ENCODE results near the gene EZR. TPM values are rescaled to one million over a fixed set of nuclear protein-coding genes. Genes with fewer than 3 reads are reported as not detected.
"Not testable (repeated sequence)": the region's sequence is repeated elsewhere in the genome, so short reads cannot be mapped to it uniquely, and the experiment has no call there.

Gene EZR
- total and polyA plus RNA-seq, 2 of the 8 experiments (the other 6 are each of a cell fraction or from before 2014, with no cell fraction given) = 122 to 286 TPM

- not testable (repeated sequence) for H3K27ac ChIP-seq (ENCODE audit: low read depth, low read length); DNase-seq (ENCODE audit: low read depth in 1 of 2, low spot score in 2 of 2); H3K27me3 ChIP-seq (replicated peaks in 1 of 4; ENCODE audit: control insufficient read depth in 3 of 4, extremely low read depth in 1 of 4, insufficient read depth in 3 of 4, low read length in 3 of 4); H2AFZ ChIP-seq (ENCODE audit: low read length); H3K9me3 ChIP-seq (ENCODE audit: insufficient read depth in 2 of 2, low read depth in 1 of 2, low read length in 1 of 2); H4K8ac ChIP-seq (ENCODE audit: extremely low read depth, insufficient read depth, low read length); H3K4me2 ChIP-seq (ENCODE audit: insufficient read depth in 1 of 2, low read depth in 2 of 2, low read length in 2 of 2); H2BK12ac ChIP-seq (ENCODE audit: low read depth, low read length); H2BK5ac ChIP-seq (ENCODE audit: low read depth, low read length); H3K4me1 ChIP-seq (replicated peaks in 1 of 4; ENCODE audit: control insufficient read depth in 3 of 4, insufficient read depth in 4 of 4, low read length in 3 of 4); H3K79me1 ChIP-seq (ENCODE audit: low read depth, low read length); FAIRE-seq; H3K23ac ChIP-seq (ENCODE audit: insufficient read length); H3K4ac ChIP-seq (replicated peaks; ENCODE audit: insufficient read length, low read depth, low read length); H3K9ac ChIP-seq (replicated peaks in 1 of 4; ENCODE audit: extremely low read depth in 1 of 4, low read depth in 3 of 4, low read length in 3 of 4); H3K14ac ChIP-seq (ENCODE audit: insufficient read length); H3K56ac ChIP-seq (replicated peaks; ENCODE audit: insufficient read length, low read depth, low read length); H2AK5ac ChIP-seq (ENCODE audit: low read depth, low read length); H4K5ac ChIP-seq (ENCODE audit: insufficient read length, low read depth, low read length); H3K23me2 ChIP-seq (ENCODE audit: low read depth, low read length); H3K18ac ChIP-seq (ENCODE audit: extremely low read depth, low read length); H2BK20ac ChIP-seq (ENCODE audit: low read length); H2BK120ac ChIP-seq (replicated peaks; ENCODE audit: low read depth, low read length); H3K4me3 ChIP-seq (ENCODE audit: extremely low read depth in 1 of 4, insufficient read depth in 2 of 4, low read depth in 3 of 4, low read length in 4 of 4); H2BK15ac ChIP-seq (ENCODE audit: low read length); H4K91ac ChIP-seq (replicated peaks; ENCODE audit: insufficient read length, low read length)
- peaks cover 9 to 30% (median 17%) of the 10 kb centered on the region in 4 experiments for H3K36me3 ChIP-seq (ENCODE audit: control insufficient read depth in 2 of 4, insufficient read depth in 4 of 4, low read length in 3 of 4)
- peaks cover 28 to 35% of the 10 kb centered on the region in 2 experiments for H4K20me1 ChIP-seq (replicated peaks in 1 of 2; ENCODE audit: control insufficient read depth in 1 of 2, insufficient read depth in 2 of 2, low read length in 2 of 2)
- ChIA-PET POLR2A (ENCODE audit: partially characterized antibody) (interaction anchor here (0.9 to 2.8 kb wide), 4 partner anchors 21 to 30 kb away, joined by 3 to 11 read pairs (median 4); partner anchors contain the start of gene EZR), CTCF (ENCODE audit: partially characterized antibody) (interaction anchor here (0.6 to 6.8 kb wide), 16 partner anchors 9 to 206 kb away, joined by 3 to 54 read pairs (median 5); no protein-coding TSS in a partner anchor)
- WGBS, 2 experiments (ENCODE audit: extremely low coverage in 1 of 2, insufficient coverage in 1 of 2, insufficient read length in 1 of 2, insufficient replicate concordance in 2 of 2, low coverage in 1 of 2, low lambda C conversion rate in 2 of 2, missing lambda C conversion rate in 1 of 2) = 85% methylated on average over 10 of the region's 10 CpGs; no CpG with 5 or more reads in 1 of the 2 experiments
- H3K79me2 ChIP-seq (ENCODE audit: control insufficient read depth in 1 of 2, insufficient read depth in 2 of 2, low read length in 2 of 2) = peaks cover 27 to 99% of the 10 kb centered on the region in 2 experiments
Observed at GRCh38 chr6:158792505-158792904, 26.7 kb downstream of the EZR start.
